Activated T-helper 1 cell treated with anti-CD3 and anti-CD28 coated beads, Interleukin-12 subunit alpha, Interleukin-12 subunit beta, Interleukin-2, Interleukin-4 antibody, amounts not matched to agents 30 ng/mL and 10 ng/mL and 1 ng/mL, durations not matched to agents 14 hours and 24 hours and 36 hours (primary cell): ENCODE data around the gene PPARD. TPM values are rescaled to one million over a fixed set of nuclear protein-coding genes. Genes with fewer than 3 reads are reported as not detected.
A peak's percentile ranks its signal among the peaks of the same experiment; 100 is the strongest.
"Not testable (repeated sequence)": the region's sequence is repeated elsewhere in the genome, so short reads cannot be mapped to it uniquely, and the experiment has no call there.

ENCODE experiments used
- DNase-seq: peaks from one replicate; pipeline ENCODE4 v3.0.0; 2021; ENCODE audit warnings: low spot score
- H3K27ac Mint-ChIP-seq: one replicate; pipeline ENCODE4 v1.8.0; 2021; ENCODE audit warnings: mild to moderate bottlenecking, mixed read lengths
- H3K27me3 Mint-ChIP-seq: one replicate; pipeline ENCODE4 v1.8.0; 2022; ENCODE audit warnings: mild to moderate bottlenecking, moderate library complexity, mixed read lengths; ENCODE audit not compliant: insufficient read depth
- H3K36me3 Mint-ChIP-seq: one replicate; pipeline ENCODE4 v1.8.0; 2021; ENCODE audit warnings: low read depth, mixed read lengths
- H3K4me1 Mint-ChIP-seq: one replicate; pipeline ENCODE4 v1.8.0; 2021; ENCODE audit warnings: low read depth, mixed read lengths
- H3K4me3 Mint-ChIP-seq: one replicate; pipeline ENCODE4 v1.8.0; 2021; ENCODE audit warnings: mild to moderate bottlenecking, moderate library complexity, mixed read lengths
- H3K9me3 Mint-ChIP-seq: one replicate; pipeline ENCODE4 v1.8.0; 2021; ENCODE audit warnings: mixed read lengths
- intact Hi-C: fragments of 100-400 bp; cut with micrococcal nuclease; formaldehyde crosslinking; loops from one replicate; pipeline ENCODE4 v1.15.1; 2024
- total RNA-seq: library from RNA; stranded (reverse); gene quantifications from 2 replicates; pipeline ENCODE4 v1.2.3, GENCODE V29; 2022

PPARD gene
- total RNA-seq, 1 donor from 2014 or later = 17.4 TPM

GRCh38 chr6:35435074-35435837 is 92.9 kb downstream of the PPARD start:
- Mint-ChIP-seq H3K4me1 (no peaks in the 10 kb centered on the region), H3K27me3 (no peaks in the 10 kb centered on the region), H3K4me3 (no peak overlapping the region), H3K9me3 (peaks cover 2% of the 10 kb centered on the region), H3K27ac (no peak overlapping the region), H3K36me3 (no peaks in the 10 kb centered on the region)
- intact Hi-C loops = no loop called here
- DNase-seq = no peak

- Mint-ChIP-seq H3K4me1 (no peaks in the 10 kb centered on the region), H3K9me3 (no peaks in the 10 kb centered on the region), H3K4me3 (no peak overlapping the region), H3K27ac (no peak overlapping the region), H3K36me3 (no peaks in the 10 kb centered on the region), H3K27me3 (no peaks in the 10 kb centered on the region)
- DNase-seq = no peak
- intact Hi-C loops = no loop called here
Observed at GRCh38 chr6:35436071-35436857, 93.9 kb downstream of the PPARD start.

DNA sequence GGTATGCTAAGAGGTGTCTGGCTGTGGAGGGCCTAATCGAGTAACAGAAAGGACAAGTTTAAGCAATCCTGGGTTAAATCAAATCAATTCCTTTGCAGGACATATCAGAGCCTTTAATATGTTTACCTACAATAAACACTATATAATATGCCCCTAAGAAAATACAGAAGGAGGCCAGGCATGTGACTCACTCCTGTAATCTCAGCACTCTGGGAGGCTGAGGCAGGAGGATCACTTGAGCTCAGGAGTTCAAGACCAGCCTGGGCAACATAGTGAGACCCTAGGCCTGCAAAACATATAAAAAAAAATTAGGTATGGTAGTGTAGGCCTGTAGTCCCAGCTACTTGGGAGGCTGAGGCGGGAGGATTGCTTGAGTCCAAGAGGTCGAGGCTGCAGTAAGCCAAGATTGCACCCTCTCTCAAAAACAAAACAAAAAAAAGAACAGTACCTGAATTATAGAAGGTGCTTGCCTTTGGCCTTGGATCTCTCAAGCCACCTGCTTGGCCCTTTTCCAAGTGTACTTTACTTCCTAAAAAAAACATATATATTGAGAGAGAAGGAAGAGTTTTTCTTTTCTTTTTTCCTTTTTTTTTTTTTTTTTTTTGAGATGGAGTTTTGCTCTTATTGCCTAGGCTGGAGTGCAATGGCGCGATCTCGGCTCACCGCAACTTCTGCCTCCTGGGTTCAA is 96.2 kb downstream of the PPARD start:
- H3K27me3 Mint-ChIP-seq, H3K27ac Mint-ChIP-seq, H3K36me3 Mint-ChIP-seq, H3K9me3 Mint-ChIP-seq, H3K4me1 Mint-ChIP-seq, intact Hi-C loops, DNase-seq, H3K4me3 Mint-ChIP-seq: not testable (repeated sequence)

GRCh38 chr6:35439308-35439707 is 97.0 kb downstream of the PPARD start:
- no peaks in the 10 kb centered on the region for H3K9me3 Mint-ChIP-seq
- H3K27me3 Mint-ChIP-seq = no peaks in the 10 kb centered on the region

GRCh38 chr6:35441205-35441604 is 98.8 kb downstream of the PPARD start:
- intact Hi-C loops = no loop called here
- Mint-ChIP-seq H3K27ac (no peak overlapping the region), H3K36me3 (no peaks in the 10 kb centered on the region), H3K4me1 (peaks cover 5% of the 10 kb centered on the region), H3K9me3 (no peaks in the 10 kb centered on the region), H3K4me3 (no peak overlapping the region), H3K27me3 (no peaks in the 10 kb centered on the region)
- DNase-seq = no peak

More at GRCh38 chr6:35439308-35439707, 97.0 kb downstream of the PPARD start:
- no peak for DNase-seq
- Mint-ChIP-seq H3K36me3 (no peaks in the 10 kb centered on the region), H3K4me3 (no peak overlapping the region), H3K27ac (no peak overlapping the region), H3K4me1 (no peaks in the 10 kb centered on the region)
- intact Hi-C loops = no loop called here

DNA sequence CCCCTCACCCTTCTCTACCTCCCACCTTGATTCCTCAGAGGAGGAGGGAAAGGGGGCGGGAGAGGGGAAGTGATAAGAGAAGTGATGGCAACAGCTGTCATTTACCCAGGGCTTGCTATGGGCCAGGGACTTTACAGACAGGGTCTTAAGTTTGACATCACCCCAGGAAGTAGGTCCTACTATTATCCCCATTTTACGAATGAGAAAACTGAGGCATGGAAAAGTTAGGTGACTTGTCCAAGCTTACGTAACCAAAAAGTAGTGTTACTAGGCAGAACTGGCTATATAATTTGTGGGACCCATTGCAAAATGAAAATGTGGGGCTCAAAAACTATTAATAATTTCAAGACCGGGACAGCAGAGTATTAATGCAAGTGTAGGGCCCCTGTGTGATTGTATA is 99.3 kb downstream of the PPARD start:
- peaks cover 5% of the 10 kb centered on the region for H3K4me1 Mint-ChIP-seq
- intact Hi-C loops = no loop called here
- no peak overlapping the region for H3K4me3 Mint-ChIP-seq
- peaks cover 1% of the 10 kb centered on the region for H3K27me3 Mint-ChIP-seq
- no peak overlapping the region for H3K27ac Mint-ChIP-seq
- DNase-seq = no peak
- no peaks in the 10 kb centered on the region for H3K9me3 Mint-ChIP-seq
- H3K36me3 Mint-ChIP-seq = no peaks in the 10 kb centered on the region

DNA sequence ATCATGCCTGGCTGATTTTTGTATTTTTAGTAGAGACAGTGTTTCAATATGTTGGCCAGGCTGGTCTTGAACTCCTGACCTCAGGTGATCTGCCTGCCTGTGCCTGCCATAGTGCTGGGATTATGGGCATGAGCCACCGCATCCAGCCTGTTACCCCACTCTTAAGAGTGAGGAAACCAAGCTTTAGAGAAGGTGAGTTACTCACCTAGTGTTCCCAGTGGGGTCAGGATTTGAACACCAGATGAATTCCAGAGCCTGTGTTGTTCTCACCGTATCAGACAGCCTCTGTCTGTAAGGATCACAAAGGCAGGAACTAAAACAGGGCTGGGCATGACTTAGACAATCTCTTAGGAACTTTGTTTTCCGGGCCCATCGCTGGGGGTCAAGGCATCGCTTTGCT is 100.3 kb downstream of the PPARD start:
- intact Hi-C loops = no loop called here
- no peak overlapping the region for H3K27ac Mint-ChIP-seq
- no peaks in the 10 kb centered on the region for H3K36me3 Mint-ChIP-seq
- H3K9me3 Mint-ChIP-seq = no peaks in the 10 kb centered on the region
- peaks cover 1% of the 10 kb centered on the region for H3K27me3 Mint-ChIP-seq
- H3K4me1 Mint-ChIP-seq = peaks cover 13% of the 10 kb centered on the region
- DNase-seq = no peak
- no peak overlapping the region for H3K4me3 Mint-ChIP-seq

DNA sequence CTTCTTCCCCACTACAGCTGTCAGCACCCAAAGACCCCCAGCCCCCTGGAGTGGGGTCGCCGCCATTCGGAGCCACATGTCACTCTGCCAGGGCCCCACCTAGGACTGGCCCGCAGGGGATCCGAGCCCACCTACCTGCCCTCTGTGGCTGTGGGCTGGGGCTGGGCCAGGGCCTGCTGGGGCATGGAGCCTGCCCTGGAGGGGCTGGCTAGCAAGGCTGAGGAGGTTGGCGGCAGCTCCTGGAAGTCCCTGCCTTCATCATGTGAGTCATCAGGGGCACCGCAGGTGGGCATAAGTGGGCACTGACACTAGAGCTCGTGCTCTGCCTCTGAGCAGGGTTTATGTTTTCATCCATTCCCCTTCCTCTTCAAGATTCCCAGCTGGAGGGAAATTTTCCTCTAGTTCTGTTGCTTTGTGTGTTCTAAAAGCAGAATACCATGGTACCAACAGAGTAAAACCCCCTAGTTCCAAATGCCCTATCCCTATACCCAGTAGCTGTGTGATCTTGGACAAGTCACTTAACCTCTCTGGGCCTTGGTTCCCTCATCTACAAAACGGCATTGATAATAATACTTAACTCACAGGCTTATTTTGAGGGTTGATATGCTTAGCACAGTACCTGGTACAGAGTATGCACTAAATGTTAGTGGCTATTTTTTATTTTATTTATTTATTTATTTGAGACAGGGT is 101.1 kb downstream of the PPARD start:
- intact Hi-C loops = no loop called here
- no peak for DNase-seq
- Mint-ChIP-seq H3K4me3 (no peak overlapping the region), H3K4me1 (peaks cover 13% of the 10 kb centered on the region), H3K36me3 (no peaks in the 10 kb centered on the region), H3K27ac (no peak overlapping the region), H3K9me3 (no peaks in the 10 kb centered on the region), H3K27me3 (peaks cover 1% of the 10 kb centered on the region)

- H3K36me3 Mint-ChIP-seq = no peaks in the 10 kb centered on the region
- DNase-seq = no peak
- intact Hi-C loops = no loop called here
- no peak overlapping the region for H3K27ac Mint-ChIP-seq
- no peak overlapping the region for H3K4me3 Mint-ChIP-seq
- peaks cover 1% of the 10 kb centered on the region for H3K27me3 Mint-ChIP-seq
- H3K9me3 Mint-ChIP-seq = no peaks in the 10 kb centered on the region
- H3K4me1 Mint-ChIP-seq = peaks cover 19% of the 10 kb centered on the region
Observed at GRCh38 chr6:35445691-35446090, 103.3 kb downstream of the PPARD start.

DNA sequence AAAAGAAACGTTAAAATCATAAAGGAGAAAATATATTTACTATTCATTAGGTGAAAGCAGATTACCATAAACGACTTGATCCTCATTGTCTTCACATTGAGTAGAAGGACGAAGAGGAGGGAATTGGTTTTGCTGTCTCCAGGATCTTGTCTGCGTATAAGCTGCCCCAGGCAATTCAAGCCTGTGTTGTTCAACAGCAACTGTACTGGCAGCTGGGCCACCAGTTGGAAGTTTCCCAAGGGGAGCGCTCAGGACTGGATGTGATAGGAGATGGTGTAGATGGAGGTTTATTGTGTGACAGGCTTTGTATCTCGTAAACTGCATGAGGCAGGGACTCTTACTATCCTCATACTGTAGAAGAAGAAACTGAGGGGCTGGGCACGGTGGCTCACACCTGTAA is 105.8 kb downstream of the PPARD start:
- no peak for DNase-seq
- no peaks in the 10 kb centered on the region for H3K9me3 Mint-ChIP-seq
- H3K27me3 Mint-ChIP-seq = peaks cover 1% of the 10 kb centered on the region
- peaks cover 34% of the 10 kb centered on the region for H3K4me1 Mint-ChIP-seq
- intact Hi-C loops = loop anchor here (2.0 kb wide), 1 partner anchor 29 kb away; no protein-coding TSS in a partner anchor
- no peak overlapping the region for H3K27ac Mint-ChIP-seq
- H3K4me3 Mint-ChIP-seq = no peak overlapping the region
- peaks cover 2% of the 10 kb centered on the region for H3K36me3 Mint-ChIP-seq

DNA sequence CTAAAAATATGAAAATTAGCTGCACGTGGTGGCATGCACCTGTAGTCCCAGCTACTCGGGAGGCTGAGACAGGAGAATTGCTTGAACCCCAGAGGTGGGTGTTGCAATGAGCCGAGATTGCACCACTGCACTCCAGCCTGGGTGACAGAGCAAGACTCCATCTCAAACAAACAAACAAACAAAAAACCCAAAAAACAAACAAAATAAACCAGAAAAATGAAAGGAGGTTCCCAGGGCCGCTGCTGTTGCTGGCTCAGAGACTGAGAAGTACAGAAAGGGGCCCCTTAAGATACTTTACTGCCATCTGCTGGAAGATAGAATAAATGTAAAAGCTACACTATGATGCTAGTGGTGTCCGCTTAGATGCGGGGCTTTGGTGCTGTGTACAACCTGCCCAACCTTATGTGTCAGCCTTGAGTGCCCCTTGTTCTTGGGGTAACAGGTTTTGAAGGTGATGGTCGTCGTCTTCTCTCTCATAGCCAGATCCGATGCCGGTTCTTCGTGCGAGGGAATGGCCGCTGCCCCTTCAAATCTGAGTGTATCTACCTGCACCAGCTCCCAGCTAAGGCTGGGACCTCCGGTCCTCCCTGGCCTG is 107.0 kb downstream of the PPARD start:
- no peaks in the 10 kb centered on the region for H3K9me3 Mint-ChIP-seq

More for the DNA sequence above, 107.0 kb downstream of the PPARD start:
- Mint-ChIP-seq H3K27me3 (peaks cover 1% of the 10 kb centered on the region), H3K36me3 (peaks cover 2% of the 10 kb centered on the region), H3K4me3 (no peak overlapping the region), H3K27ac (no peak overlapping the region), H3K4me1 (peaks cover 44% of the 10 kb centered on the region)
- intact Hi-C loops = loop anchor here (1.0 to 2.0 kb wide), 4 partner anchors 31 to 152 kb away; partner anchors contain the start of genes DEF6 and PPARD
- DNase-seq = peak; percentile 24
